GM12878 (cell line): ENCODE data around the gene KIF25.

Source experiments
- CEBPB ChIP-seq, 2 experiments: fragments of 150-350 bp in 1 of 2; IDR thresholded peaks; 2 replicates each; pipeline ENCODE4 v1.6.1; 2012 to 2014; ENCODE audit warnings: low read depth in 2 of 2, low read length in 2 of 2, borderline replicate concordance in 1 of 2, inconsistent platforms in 1 of 2
- ESRRA ChIP-seq: IDR thresholded peaks from 2 replicates; pipeline ENCODE4 v1.6.1; 2012; ENCODE audit warnings: mild to moderate bottlenecking, low read length, improper control_type of control experiment
- ETV6 ChIP-seq, 2 experiments: fragments of 450-650 bp in 1 of 2; IDR thresholded peaks in 1 of 2; conservative IDR thresholded peaks in 1 of 2; 2 replicates each; pipeline ENCODE4 v1.6.1; 2014; ENCODE audit warnings: antibody characterized with exemption in 1 of 2, borderline replicate concordance in 1 of 2, low read depth in 1 of 2, mild to moderate bottlenecking in 1 of 2, moderate library complexity in 1 of 2
- KDM1A ChIP-seq: fragments of 200-600 bp; sonication (generic); IDR thresholded peaks from 2 replicates; pipeline ENCODE4 v1.6.1; 2016; ENCODE audit warnings: borderline replicate concordance
- PAX8 ChIP-seq: fragments of 450-650 bp; IDR thresholded peaks from 2 replicates; pipeline ENCODE4 v1.6.1; 2017; ENCODE audit warnings: mild to moderate bottlenecking, moderate library complexity
- RFX5 ChIP-seq: IDR thresholded peaks from 2 replicates; pipeline ENCODE4 v1.6.1; 2011; ENCODE audit warnings: low read depth, low read length, improper control_type of control experiment
- SREBF1 ChIP-seq: IDR thresholded peaks from 2 replicates; pipeline ENCODE4 v1.6.1; 2012; ENCODE audit warnings: mild to moderate bottlenecking, low read length
- ZNF274 ChIP-seq: IDR thresholded peaks from one replicate; pipeline ENCODE4 v1.8.0; 2011; ENCODE audit not compliant: insufficient read length, insufficient read depth
- TF ChIP-seq, protein P1 (sequence below), 3 experiments: IDR thresholded peaks in 2 of 3; conservative IDR thresholded peaks in 1 of 3; 2 replicates each; pipeline ENCODE4 v1.5.1; 2011; ENCODE audit warnings: low read depth in 3 of 3, low read length in 3 of 3, mild to moderate bottlenecking in 3 of 3, control low read depth in 2 of 3, moderate library complexity in 2 of 3, inconsistent platforms in 1 of 3, mixed read lengths in 1 of 3; ENCODE audit not compliant: control insufficient read depth in 2 of 3, insufficient read depth in 1 of 3; ENCODE audit errors: extremely low read depth in 1 of 3
- TF ChIP-seq, protein P2 (sequence below): IDR thresholded peaks from 2 replicates; pipeline ENCODE4 v1.6.1; 2012; ENCODE audit warnings: mild to moderate bottlenecking, low read depth, low read length
- TF ChIP-seq, protein P3 (sequence below): fragments of 450-650 bp; formaldehyde crosslinking; IDR thresholded peaks from 2 replicates; pipeline ENCODE4 v1.5.0; 2022; ENCODE audit warnings: mild to moderate bottlenecking, missing genetic modification characterization
- TF ChIP-seq, protein P4 (sequence below): IDR thresholded peaks from 2 replicates; pipeline ENCODE4 v1.6.1; 2011; ENCODE audit warnings: low read depth, mild to moderate bottlenecking, low read length, moderate library complexity, borderline replicate concordance; ENCODE audit errors: extremely low read depth
- TF ChIP-seq, protein P5 (sequence below): IDR thresholded peaks from 2 replicates; pipeline ENCODE4 v1.6.1; 2011; ENCODE audit warnings: mild to moderate bottlenecking, low read depth, low read length, moderate library complexity; ENCODE audit not compliant: insufficient replicate concordance
- TF ChIP-seq, protein P6 (sequence below): IDR thresholded peaks from 2 replicates; pipeline ENCODE4 v1.6.1; 2011; ENCODE audit warnings: borderline replicate concordance, low read depth, mild to moderate bottlenecking, moderate library complexity, mixed read lengths, low read length; ENCODE audit not compliant: insufficient read depth; ENCODE audit errors: extremely low read length

DNA sequence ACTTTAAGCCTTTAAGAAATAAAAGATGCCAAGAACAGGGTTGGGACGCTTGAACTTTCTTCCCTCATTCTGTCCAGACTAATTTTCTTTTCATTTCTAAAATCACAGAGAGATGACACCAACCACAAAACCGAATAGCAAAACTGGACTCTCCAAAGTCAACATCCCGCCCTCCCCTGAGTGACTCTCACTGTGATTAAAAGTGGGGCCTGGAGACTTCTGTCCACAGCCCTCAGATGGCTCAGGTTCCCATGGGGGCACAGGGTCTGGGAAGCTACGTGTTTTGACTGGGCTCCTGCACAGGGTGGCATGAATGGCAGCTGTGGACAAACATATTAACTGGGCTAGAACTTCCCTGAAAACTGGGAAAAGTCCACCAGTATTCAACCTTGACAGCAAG lies 75.3 kb downstream of the KIF25 start:
- TF ChIP-seq, protein P1, sequence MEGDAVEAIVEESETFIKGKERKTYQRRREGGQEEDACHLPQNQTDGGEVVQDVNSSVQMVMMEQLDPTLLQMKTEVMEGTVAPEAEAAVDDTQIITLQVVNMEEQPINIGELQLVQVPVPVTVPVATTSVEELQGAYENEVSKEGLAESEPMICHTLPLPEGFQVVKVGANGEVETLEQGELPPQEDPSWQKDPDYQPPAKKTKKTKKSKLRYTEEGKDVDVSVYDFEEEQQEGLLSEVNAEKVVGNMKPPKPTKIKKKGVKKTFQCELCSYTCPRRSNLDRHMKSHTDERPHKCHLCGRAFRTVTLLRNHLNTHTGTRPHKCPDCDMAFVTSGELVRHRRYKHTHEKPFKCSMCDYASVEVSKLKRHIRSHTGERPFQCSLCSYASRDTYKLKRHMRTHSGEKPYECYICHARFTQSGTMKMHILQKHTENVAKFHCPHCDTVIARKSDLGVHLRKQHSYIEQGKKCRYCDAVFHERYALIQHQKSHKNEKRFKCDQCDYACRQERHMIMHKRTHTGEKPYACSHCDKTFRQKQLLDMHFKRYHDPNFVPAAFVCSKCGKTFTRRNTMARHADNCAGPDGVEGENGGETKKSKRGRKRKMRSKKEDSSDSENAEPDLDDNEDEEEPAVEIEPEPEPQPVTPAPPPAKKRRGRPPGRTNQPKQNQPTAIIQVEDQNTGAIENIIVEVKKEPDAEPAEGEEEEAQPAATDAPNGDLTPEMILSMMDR (IDR thresholded peaks at IDR 0.05 in 2 of 3, conservative IDR thresholded peaks at IDR 0.05 in 1 of 3; ENCODE audit: control insufficient read depth in 2 of 3, extremely low read depth in 1 of 3, insufficient read depth in 1 of 3, low read depth in 3 of 3, low read length in 3 of 3): no peak
- TF ChIP-seq, protein P2, sequence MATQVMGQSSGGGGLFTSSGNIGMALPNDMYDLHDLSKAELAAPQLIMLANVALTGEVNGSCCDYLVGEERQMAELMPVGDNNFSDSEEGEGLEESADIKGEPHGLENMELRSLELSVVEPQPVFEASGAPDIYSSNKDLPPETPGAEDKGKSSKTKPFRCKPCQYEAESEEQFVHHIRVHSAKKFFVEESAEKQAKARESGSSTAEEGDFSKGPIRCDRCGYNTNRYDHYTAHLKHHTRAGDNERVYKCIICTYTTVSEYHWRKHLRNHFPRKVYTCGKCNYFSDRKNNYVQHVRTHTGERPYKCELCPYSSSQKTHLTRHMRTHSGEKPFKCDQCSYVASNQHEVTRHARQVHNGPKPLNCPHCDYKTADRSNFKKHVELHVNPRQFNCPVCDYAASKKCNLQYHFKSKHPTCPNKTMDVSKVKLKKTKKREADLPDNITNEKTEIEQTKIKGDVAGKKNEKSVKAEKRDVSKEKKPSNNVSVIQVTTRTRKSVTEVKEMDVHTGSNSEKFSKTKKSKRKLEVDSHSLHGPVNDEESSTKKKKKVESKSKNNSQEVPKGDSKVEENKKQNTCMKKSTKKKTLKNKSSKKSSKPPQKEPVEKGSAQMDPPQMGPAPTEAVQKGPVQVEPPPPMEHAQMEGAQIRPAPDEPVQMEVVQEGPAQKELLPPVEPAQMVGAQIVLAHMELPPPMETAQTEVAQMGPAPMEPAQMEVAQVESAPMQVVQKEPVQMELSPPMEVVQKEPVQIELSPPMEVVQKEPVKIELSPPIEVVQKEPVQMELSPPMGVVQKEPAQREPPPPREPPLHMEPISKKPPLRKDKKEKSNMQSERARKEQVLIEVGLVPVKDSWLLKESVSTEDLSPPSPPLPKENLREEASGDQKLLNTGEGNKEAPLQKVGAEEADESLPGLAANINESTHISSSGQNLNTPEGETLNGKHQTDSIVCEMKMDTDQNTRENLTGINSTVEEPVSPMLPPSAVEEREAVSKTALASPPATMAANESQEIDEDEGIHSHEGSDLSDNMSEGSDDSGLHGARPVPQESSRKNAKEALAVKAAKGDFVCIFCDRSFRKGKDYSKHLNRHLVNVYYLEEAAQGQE: no peak
- TF ChIP-seq, protein P3, sequence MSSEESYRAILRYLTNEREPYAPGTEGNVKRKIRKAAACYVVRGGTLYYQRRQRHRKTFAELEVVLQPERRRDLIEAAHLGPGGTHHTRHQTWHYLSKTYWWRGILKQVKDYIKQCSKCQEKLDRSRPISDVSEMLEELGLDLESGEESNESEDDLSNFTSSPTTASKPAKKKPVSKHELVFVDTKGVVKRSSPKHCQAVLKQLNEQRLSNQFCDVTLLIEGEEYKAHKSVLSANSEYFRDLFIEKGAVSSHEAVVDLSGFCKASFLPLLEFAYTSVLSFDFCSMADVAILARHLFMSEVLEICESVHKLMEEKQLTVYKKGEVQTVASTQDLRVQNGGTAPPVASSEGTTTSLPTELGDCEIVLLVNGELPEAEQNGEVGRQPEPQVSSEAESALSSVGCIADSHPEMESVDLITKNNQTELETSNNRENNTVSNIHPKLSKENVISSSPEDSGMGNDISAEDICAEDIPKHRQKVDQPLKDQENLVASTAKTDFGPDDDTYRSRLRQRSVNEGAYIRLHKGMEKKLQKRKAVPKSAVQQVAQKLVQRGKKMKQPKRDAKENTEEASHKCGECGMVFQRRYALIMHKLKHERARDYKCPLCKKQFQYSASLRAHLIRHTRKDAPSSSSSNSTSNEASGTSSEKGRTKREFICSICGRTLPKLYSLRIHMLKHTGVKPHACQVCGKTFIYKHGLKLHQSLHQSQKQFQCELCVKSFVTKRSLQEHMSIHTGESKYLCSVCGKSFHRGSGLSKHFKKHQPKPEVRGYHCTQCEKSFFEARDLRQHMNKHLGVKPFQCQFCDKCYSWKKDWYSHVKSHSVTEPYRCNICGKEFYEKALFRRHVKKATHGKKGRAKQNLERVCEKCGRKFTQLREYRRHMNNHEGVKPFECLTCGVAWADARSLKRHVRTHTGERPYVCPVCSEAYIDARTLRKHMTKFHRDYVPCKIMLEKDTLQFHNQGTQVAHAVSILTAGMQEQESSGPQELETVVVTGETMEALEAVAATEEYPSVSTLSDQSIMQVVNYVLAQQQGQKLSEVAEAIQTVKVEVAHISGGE (CRISPR knock-in tag): no peak
- TF ChIP-seq ZNF274 (no peak), RFX5 (no peak), PAX8 (no peak), CEBPB (IDR thresholded peaks at IDR 0.05; ENCODE audit: borderline replicate concordance in 1 of 2, low read depth in 2 of 2, low read length in 2 of 2) (no peak), KDM1A (no peak), ESRRA (no peak), ETV6 (conservative IDR thresholded peaks at IDR 0.05 in 1 of 2, IDR thresholded peaks at IDR 0.05 in 1 of 2; ENCODE audit: borderline replicate concordance in 1 of 2, low read depth in 1 of 2) (no peak), SREBF1 (no peak)
- TF ChIP-seq, protein P4, sequence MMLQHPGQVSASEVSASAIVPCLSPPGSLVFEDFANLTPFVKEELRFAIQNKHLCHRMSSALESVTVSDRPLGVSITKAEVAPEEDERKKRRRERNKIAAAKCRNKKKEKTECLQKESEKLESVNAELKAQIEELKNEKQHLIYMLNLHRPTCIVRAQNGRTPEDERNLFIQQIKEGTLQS: no peak
- TF ChIP-seq, protein P5, sequence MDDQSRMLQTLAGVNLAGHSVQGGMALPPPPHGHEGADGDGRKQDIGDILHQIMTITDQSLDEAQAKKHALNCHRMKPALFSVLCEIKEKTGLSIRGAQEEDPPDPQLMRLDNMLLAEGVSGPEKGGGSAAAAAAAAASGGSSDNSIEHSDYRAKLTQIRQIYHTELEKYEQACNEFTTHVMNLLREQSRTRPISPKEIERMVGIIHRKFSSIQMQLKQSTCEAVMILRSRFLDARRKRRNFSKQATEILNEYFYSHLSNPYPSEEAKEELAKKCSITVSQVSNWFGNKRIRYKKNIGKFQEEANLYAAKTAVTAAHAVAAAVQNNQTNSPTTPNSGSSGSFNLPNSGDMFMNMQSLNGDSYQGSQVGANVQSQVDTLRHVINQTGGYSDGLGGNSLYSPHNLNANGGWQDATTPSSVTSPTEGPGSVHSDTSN: no peak
- TF ChIP-seq, protein P6, sequence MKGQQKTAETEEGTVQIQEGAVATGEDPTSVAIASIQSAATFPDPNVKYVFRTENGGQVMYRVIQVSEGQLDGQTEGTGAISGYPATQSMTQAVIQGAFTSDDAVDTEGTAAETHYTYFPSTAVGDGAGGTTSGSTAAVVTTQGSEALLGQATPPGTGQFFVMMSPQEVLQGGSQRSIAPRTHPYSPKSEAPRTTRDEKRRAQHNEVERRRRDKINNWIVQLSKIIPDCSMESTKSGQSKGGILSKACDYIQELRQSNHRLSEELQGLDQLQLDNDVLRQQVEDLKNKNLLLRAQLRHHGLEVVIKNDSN: no peak
